GM23338 (cell line): ENCODE data around the gene APBB1.
A peak's percentile ranks its signal among the peaks of the same experiment; 100 is the strongest.

ENCODE experiments used
- CTCF ChIP-seq, 2 experiments: fragments of 200-600 bp in 1 of 2; sonication (generic) in 1 of 2; conservative IDR thresholded peaks; 2 replicates each; pipeline versions ENCODE4 v1.5.1 to v1.6.1; 2016 to 2017; ENCODE audit warnings: antibody characterized with exemption in 2 of 2, low read depth in 2 of 2, mild to moderate bottlenecking in 2 of 2, moderate library complexity in 1 of 2
- EZH2phosphoT487 ChIP-seq: fragments of 200-600 bp; sonication (generic); IDR thresholded peaks from one replicate; pipeline ENCODE4 v1.8.1; 2018; ENCODE audit warnings: antibody characterized with exemption; ENCODE audit not compliant: unreplicated experiment
- POLR2AphosphoS5 ChIP-seq: IDR thresholded peaks from 2 replicates; pipeline ENCODE4 v1.6.1; 2016; ENCODE audit warnings: antibody characterized with exemption, low read depth
- REST ChIP-seq: IDR thresholded peaks from one replicate; pipeline ENCODE4 v1.6.1; 2018; ENCODE audit warnings: antibody characterized with exemption; ENCODE audit not compliant: unreplicated experiment

GRCh38 chr11:6362873-6363678 lies 55.8 kb downstream of the APBB1 start:
- TF ChIP-seq CTCF (conservative IDR thresholded peaks at IDR 0.05; ENCODE audit: low read depth in 2 of 2) (peak; percentile 91 to 99), EZH2phosphoT487 (no peak), REST (no peak), POLR2AphosphoS5 (no peak)
